HG02938 (cell line): Measurements from ENCODE around the gene NDUFS6.
A peak's percentile ranks its signal among the peaks of the same experiment; 100 is the strongest.
"Not testable (repeated sequence)": the region's sequence is repeated elsewhere in the genome, so short reads cannot be mapped to it uniquely, and the experiment has no call there.

ENCODE experiments used
- ATAC-seq: cut with Tn5 transposase; IDR thresholded peaks from one replicate; pipeline ENCODE4 v1.9.1; 2021; ENCODE audit warnings: mild to moderate bottlenecking, moderate library complexity; ENCODE audit not compliant: unreplicated experiment

Gene NDUFS6

GRCh38 chr5:1796371-1797102 lies 4.7 kb upstream of the NDUFS6 start:
- ATAC-seq, result no peak

- no peak for ATAC-seq
These were observed 4.0 kb upstream of the NDUFS6 start for GRCh38 chr5:1797103-1797800.

- no peak for ATAC-seq
These were observed 3.4 kb upstream of the NDUFS6 start for GRCh38 chr5:1797855-1798254.

- not testable (repeated sequence) for ATAC-seq
These were observed 2.6 kb upstream of the NDUFS6 start for GRCh38 chr5:1798589-1798988.

DNA sequence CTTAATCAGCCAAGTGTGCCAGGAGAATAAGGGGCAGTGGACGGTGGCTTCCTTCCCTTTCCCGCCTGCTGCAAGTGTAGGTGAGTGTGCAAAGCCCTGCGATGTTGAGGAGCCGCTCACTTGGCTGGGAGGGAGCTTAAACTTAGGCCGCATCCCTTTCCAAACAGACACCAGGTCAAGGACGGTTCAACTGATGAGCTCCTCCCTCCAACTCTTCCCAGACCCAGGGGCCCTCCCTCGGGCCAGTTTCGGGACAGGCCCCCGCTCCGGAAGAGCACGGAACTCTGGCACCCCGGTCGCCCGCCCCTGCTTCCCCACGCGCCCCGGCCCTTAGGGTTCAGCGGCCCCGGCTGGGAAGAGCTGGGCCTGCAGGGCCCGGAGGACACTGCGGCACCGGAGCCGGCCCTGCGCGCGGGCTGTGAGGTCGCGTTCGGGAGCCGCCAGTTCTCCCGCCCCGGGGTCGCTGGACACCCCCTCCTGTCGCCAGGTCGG lies 2.1 kb upstream of the NDUFS6 start:
- peak; percentile 13 for ATAC-seq

- ATAC-seq, result peak; percentile 36
These were observed 1.4 kb upstream of the NDUFS6 start, which contains the start of gene MRPL36 for GRCh38 chr5:1799602-1800471. TSS of gene MRPL36 (minus strand) at chr5:1799837. CDS start at chr5:1798935, 902 bp downstream.

- peak; percentile 50 for ATAC-seq
These were observed 560 bp upstream of the NDUFS6 start for GRCh38 chr5:1800472-1801221.

GRCh38 chr5:1801967-1802295 lies 724 bp downstream of the NDUFS6 start:
- no peak for ATAC-seq

DNA sequence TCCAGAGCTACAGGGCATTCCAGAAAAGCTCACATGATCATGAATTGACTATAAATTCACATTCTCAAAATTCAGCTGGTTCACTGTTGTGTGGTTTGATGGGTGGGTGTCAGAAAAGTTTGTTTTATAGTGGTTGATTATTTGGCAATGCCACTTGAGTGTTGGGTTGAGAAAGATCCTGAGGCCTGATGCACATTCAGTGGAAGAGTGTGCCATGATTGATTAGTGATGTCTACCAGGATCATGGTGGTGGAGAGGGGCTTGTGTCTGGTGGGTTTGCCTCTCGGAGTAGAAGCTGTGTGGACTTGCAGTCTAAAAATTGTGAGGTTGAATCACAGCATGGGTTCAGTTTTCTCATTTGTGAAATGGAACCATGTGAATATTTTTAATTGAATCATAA lies 2.0 kb downstream of the NDUFS6 start:
- ATAC-seq, result no peak

GRCh38 chr5:1804001-1804690 lies 2.9 kb downstream of the NDUFS6 start:
- no peak for ATAC-seq

DNA sequence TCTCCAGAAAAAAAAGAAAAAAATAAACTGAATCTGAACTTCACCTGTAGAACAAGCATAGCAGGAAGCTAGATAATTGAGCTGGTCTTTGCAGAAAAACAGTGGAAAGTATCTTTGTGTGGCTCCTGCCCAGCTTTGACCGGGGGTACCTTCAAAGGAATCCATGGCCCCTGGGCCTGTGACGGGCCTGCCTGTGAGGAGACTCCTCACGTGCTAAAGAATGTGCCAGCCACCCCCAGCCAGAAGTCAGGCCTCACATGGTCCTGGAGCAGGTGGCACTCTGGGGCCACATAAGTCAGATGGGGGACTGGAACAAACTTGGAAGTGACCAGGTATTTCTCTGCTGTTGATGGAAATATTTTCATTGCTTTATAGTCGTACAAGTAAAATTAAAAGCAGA lies 4.1 kb downstream of the NDUFS6 start:
- ATAC-seq, result no peak

GRCh38 chr5:1805736-1806135 lies 4.5 kb downstream of the NDUFS6 start:
- ATAC-seq, result no peak

DNA sequence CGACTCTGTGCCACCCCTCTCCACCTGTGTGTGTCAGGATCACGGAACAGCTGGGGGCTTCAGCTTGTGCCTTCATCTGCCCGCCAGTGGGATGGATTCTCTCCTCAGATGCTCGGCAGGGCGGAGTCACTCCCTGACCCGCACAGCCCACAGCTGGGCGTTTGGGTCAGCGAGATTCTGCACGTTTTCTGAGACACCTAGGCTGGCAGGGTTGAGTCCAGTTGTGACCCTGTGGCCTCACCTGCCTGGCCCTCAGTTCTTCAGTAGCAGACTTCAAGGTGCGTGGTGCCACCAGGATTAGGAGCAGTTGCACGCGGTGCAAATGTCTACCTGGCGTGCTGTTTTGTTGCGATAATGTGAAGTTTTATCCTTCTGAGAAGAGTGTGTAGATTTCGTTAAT lies 5.0 kb downstream of the NDUFS6 start:
- ATAC-seq, result no peak

DNA sequence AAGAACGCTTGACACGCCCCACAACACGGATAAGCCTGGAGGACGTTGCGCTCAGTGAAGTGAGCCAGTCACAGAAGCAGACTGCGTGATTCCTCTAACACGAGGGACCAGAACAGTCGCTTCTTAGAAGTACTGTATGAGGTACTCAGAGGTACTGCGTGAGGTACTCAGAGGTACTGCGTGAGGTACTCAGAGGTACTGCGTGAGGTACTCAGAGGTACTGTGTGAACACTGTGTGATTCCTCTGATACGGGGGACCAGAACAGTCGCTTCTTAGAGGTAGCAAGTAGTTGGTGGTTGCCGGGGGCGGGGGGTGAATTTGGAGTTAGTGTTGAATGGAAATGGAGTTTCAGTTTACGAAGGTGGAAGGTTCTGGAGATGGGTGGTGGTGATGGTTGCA lies 5.8 kb downstream of the NDUFS6 start:
- ATAC-seq, result no peak

- ATAC-seq, result no peak
These were observed 6.4 kb downstream of the NDUFS6 start for GRCh38 chr5:1807451-1808185.

GRCh38 chr5:1808439-1808838 lies 7.2 kb downstream of the NDUFS6 start:
- no peak for ATAC-seq

DNA sequence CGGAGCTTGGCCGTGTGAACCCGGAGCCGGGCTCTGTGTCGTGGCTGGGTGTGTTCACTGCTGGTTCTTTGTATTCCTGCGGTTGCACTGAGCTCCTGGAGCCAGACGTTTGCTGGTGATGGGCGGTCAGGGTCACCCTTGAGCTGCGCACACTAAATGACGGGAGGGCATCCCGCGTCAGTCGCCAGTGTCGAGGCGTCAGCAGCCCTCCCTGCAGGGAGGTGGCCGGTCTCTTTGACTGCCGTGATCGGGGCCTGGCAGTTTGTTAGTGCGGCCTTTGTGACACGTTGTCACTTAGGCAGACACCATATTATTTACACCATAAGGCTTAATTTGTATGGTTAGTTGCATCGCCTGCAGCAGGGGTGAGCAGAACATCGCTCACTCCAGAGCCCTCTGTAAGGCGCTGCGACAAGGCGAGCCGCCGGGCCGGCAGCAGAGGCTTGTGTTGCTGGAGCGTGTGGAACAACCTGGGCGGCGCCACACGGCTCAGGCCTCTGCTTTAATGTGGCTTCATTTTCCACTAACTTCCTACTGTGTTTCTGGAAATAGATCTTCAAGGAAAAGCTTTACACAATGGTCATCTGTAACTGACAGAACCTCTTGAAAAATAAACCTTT lies 8.3 kb downstream of the NDUFS6 start:
- ATAC-seq, result no peak

- ATAC-seq, result no peak
These were observed 9.4 kb downstream of the NDUFS6 start for GRCh38 chr5:1810581-1811101.
